Testis (tissue), 3 donors: ENCODE results near the gene DPF3. TPM values are rescaled to one million over a fixed set of nuclear protein-coding genes. Genes with fewer than 3 reads are reported as not detected.

ENCODE experiments used
- DNase-seq: peaks from one replicate; pipeline ENCODE4 v3.0.0-alpha.2; 2019
- H3K27ac ChIP-seq, 2 donors: fragments of 200-600 bp; sonication (generic); one replicate each; pipeline ENCODE4 v1.5.1; 2019
- H3K27me3 ChIP-seq: fragments of 200-600 bp; sonication (generic); one replicate; pipeline ENCODE4 v1.5.1; 2019
- H3K36me3 ChIP-seq: fragments of 200-600 bp; sonication (generic); one replicate; pipeline ENCODE4 v1.5.1; 2017; ENCODE audit warnings: low read depth; ENCODE audit errors: missing control alignments
- H3K4me1 ChIP-seq: fragments of 200-600 bp; sonication (generic); one replicate; pipeline ENCODE4 v1.5.1; 2019
- H3K4me3 ChIP-seq, 2 donors: fragments of 200-600 bp; sonication (generic); one replicate each; pipeline ENCODE4 v1.5.1; 2017 to 2019
- H3K9me3 ChIP-seq: fragments of 200-600 bp; sonication (generic); one replicate; pipeline ENCODE4 v1.5.1; 2017
- CTCF ChIP-seq, 3 experiments: fragments of 450-650 bp in 2 of 3; fragments of 200-600 bp in 1 of 3; sonication (generic) in 1 of 3; IDR thresholded peaks; one replicate each; pipeline ENCODE4 v1.5.1; 2016 to 2019; ENCODE audit warnings: antibody characterized with exemption in 3 of 3, mild to moderate bottlenecking in 2 of 3, moderate library complexity in 1 of 3
- POLR2A ChIP-seq: fragments of 450-650 bp; IDR thresholded peaks from one replicate; pipeline ENCODE4 v1.6.1; 2017; ENCODE audit warnings: antibody characterized with exemption, mild to moderate bottlenecking, moderate library complexity
- WGBS, 2 donors: methylation state at CpG; one replicate each; pipeline ENCODE4 v1.1.5; 2018; 5-methylcytosine and 5-hydroxymethylcytosine counted together
- intact Hi-C: fragments of 100-400 bp; cut with DNase I; formaldehyde crosslinking; loops from one replicate; pipeline ENCODE4 v1.15.1; 2023; ENCODE audit warnings: low total_unique reads
- polyA plus RNA-seq: library from polyadenylated mRNA; stranded (reverse); fragments of 350-450 nt; fragmentation: Illumina TruSeq; extraction: RNeasy Lipid Tissue Mini Kit (QIAGEN cat#74804); gene quantifications from one replicate; pipeline ENCODE4 v1.2.3, GENCODE V29; 2014; ENCODE audit warnings: low read depth, low replicate concordance; ENCODE audit not compliant: insufficient read depth
- total RNA-seq, 2 donors: library from RNA; depleted of rRNA; stranded (reverse); fragments of >200 nt; gene quantifications; one replicate each; pipeline ENCODE4 v1.2.3, GENCODE V29; 2016

The DPF3 gene
- total and polyA plus RNA-seq, 3 donors from 2014 or later: 14.6 to 41.6 (median 26.4) TPM

GRCh38 chr14:72780751-72781150, 113.2 kb downstream of the DPF3 start:
- TF ChIP-seq CTCF (IDR thresholded peaks at IDR 0.05) (no peak), POLR2A (no peak)
- Histone ChIP-seq H3K4me3 (no peak overlapping the region), H3K4me1 (peaks cover 10% of the 10 kb centered on the region), H3K36me3 (no peaks in the 10 kb centered on the region), H3K9me3 (no peaks in the 10 kb centered on the region), H3K27ac (no peak overlapping the region), H3K27me3 (no peaks in the 10 kb centered on the region)
- 85 to 88% methylated on average over 2 of the region's 2 CpGs for WGBS, 2 donors
- DNase-seq: no peak
- intact Hi-C loops: no loop called here

GRCh38 chr14:72779679-72780078, 114.2 kb downstream of the DPF3 start:
- Histone ChIP-seq H3K27ac (no peak overlapping the region), H3K4me3 (no peak overlapping the region), H3K27me3 (no peaks in the 10 kb centered on the region), H3K4me1 (peaks cover 10% of the 10 kb centered on the region), H3K36me3 (no peaks in the 10 kb centered on the region), H3K9me3 (no peaks in the 10 kb centered on the region)
- 61 to 78% methylated on average over 2 of the region's 2 CpGs for WGBS, 2 donors
- no peak for DNase-seq
- TF ChIP-seq POLR2A (no peak), CTCF (IDR thresholded peaks at IDR 0.05) (no peak)
- intact Hi-C loops: no loop called here

- Histone ChIP-seq H3K36me3 (no peaks in the 10 kb centered on the region), H3K27me3 (no peaks in the 10 kb centered on the region), H3K9me3 (no peaks in the 10 kb centered on the region), H3K4me3 (no peak overlapping the region), H3K4me1 (peaks cover 10% of the 10 kb centered on the region), H3K27ac (no peak overlapping the region)
- DNase-seq: no peak
- 85 to 97% methylated on average over 2 of the region's 2 CpGs for WGBS, 2 donors
- intact Hi-C loops: no loop called here
- TF ChIP-seq POLR2A: no peak
These were observed 116.3 kb downstream of the DPF3 start for GRCh38 chr14:72777636-72778035.

- 46 to 56% methylated on average over 8 of the region's 8 CpGs for WGBS, 2 donors
- no peaks in the 10 kb centered on the region for H3K36me3 ChIP-seq
- no peaks in the 10 kb centered on the region for H3K27me3 ChIP-seq
- H3K27ac ChIP-seq: no peak overlapping the region
- intact Hi-C loops: no loop called here
- peaks cover 10% of the 10 kb centered on the region for H3K4me1 ChIP-seq
- no peak overlapping the region for H3K4me3 ChIP-seq
- no peak for DNase-seq
- TF ChIP-seq POLR2A: no peak
- TF ChIP-seq CTCF (IDR thresholded peaks at IDR 0.05): no peak
- no peaks in the 10 kb centered on the region for H3K9me3 ChIP-seq
These were observed 117.1 kb downstream of the DPF3 start for GRCh38 chr14:72776701-72777261.

- no peaks in the 10 kb centered on the region for H3K9me3 ChIP-seq
- no peaks in the 10 kb centered on the region for H3K27me3 ChIP-seq
- no peak overlapping the region for H3K4me3 ChIP-seq
- H3K36me3 ChIP-seq: no peaks in the 10 kb centered on the region
- intact Hi-C loops: no loop called here
- no peak overlapping the region for H3K27ac ChIP-seq
- WGBS, 2 donors: 59 to 78% methylated on average over 2 of the region's 2 CpGs
- no peak for TF ChIP-seq CTCF (IDR thresholded peaks at IDR 0.05)
- TF ChIP-seq POLR2A: no peak
- no peak for DNase-seq
- peaks cover 10% of the 10 kb centered on the region for H3K4me1 ChIP-seq
These were observed 117.9 kb downstream of the DPF3 start for GRCh38 chr14:72775923-72776554.
